Hematopoietic multipotent progenitor cell (in vitro differentiated cells): ENCODE results near the gene NHLRC4. TPM values are rescaled to one million over a fixed set of nuclear protein-coding genes. Genes with fewer than 3 reads are reported as not detected.

Source experiments
- DNase-seq, 3 donors: peaks; one replicate each; pipeline ENCODE4 v3.0.0-alpha.2; 2011 to 2015; ENCODE audit warnings: low read depth in 2 of 3, low spot score in 2 of 3
- total RNA-seq: library from RNA; depleted of rRNA; stranded (reverse); fragments of >200 nt; gene quantifications from one replicate; pipeline ENCODE4 v1.2.3, GENCODE V29; 2012

Gene NHLRC4
- total RNA-seq, 1 donor: 14.3 TPM

- no peak for DNase-seq
Measured at GRCh38 chr16:580946-581498, 14.2 kb downstream of the NHLRC4 start.

- no peak for DNase-seq
Measured at GRCh38 chr16:582218-582613, 15.4 kb downstream of the NHLRC4 start.

- no peak for DNase-seq
Measured at GRCh38 chr16:582614-583331, 16.0 kb downstream of the NHLRC4 start.

GRCh38 chr16:583470-583814 is 16.6 kb downstream of the NHLRC4 start:
- DNase-seq: no peak

- DNase-seq: no peak
Measured at GRCh38 chr16:583815-584591, 17.2 kb downstream of the NHLRC4 start.

DNA sequence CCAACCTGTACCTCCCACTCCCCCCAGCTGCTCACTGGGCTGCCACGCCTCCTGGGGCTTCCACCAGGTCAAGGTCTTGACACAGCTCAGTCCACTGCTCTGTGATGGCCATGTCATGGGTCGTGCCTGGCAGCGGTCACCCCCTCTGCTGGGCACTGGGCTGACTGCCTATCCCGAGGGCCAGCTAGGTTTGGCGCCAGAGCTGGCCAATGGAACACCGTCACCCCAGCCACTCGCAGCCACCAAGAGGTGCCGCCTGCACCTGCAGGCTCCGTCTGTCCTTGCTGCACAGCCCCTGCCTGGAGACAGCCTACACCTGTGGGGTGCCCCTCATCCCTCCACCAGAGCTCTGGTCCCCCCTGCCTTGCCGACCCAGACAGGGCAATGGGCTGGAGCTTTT is 18.5 kb downstream of the NHLRC4 start:
- no peak for DNase-seq

GRCh38 chr16:586047-586644 is 19.3 kb downstream of the NHLRC4 start:
- no peak for DNase-seq

DNA sequence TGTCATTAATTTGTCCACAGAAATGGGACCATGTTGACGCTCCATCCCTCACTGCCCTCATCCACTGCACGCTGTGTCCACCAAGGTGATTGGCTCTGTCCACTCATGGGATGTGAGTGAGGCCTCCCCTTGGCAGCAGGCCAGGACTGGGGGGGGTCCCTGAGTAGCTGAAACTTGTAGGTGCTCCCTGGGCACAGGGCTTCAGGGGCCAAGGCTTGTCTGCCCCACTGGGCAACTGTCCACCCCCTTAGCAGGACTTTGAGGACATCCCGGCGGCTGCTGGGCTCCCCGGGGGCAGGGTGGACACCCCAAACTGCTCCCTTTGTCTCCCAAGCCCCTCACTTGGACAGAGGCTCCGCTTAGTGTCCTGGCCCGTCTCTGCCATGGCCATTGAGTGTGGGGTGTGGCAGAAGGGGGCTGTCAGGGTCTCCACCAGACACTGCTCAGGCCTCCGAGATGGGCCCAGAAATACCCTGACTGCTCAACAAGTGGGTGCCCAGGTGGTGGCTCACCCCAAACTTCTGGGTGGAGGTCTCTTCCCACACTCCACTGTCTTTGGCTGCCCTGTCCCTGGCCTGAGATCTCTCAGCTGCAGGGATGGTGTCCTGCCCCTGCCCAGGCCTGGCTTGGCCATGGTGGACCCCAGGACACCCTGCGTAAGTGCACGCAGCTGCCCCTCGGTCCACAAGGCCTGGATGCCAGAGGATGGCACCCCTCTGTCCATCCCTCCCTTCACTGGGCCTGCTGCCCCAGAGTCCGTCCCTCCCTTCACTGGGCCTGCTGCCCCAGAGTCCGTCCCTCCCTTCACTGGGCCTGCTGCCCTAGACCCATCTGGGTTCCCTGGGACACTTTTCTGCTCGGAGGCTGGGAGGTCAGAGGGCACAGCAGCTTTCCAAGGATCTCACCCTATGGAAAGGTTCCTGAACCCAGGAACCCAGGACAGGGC is 20.1 kb downstream of the NHLRC4 start:
- no peak for DNase-seq

GRCh38 chr16:588639-588888 is 21.8 kb downstream of the NHLRC4 start:
- DNase-seq: peak in 2 of 3 donors; percentile 56 to 69

GRCh38 chr16:588889-589657 is 22.3 kb downstream of the NHLRC4 start:
- peak; percentile 96 to 97 (median 97) for DNase-seq

- peak; percentile 98 to 100 (median 99) for DNase-seq
Measured at GRCh38 chr16:589658-590187, 22.9 kb downstream of the NHLRC4 start, which contains the start of gene RAB40C. Gene RAB40C, plus strand, starts transcription at chr16:590066. Its CDS starts 226 bp downstream, at chr16:590292.

GRCh38 chr16:590188-590814 is 23.5 kb downstream of the NHLRC4 start:
- no peak for DNase-seq

DNA sequence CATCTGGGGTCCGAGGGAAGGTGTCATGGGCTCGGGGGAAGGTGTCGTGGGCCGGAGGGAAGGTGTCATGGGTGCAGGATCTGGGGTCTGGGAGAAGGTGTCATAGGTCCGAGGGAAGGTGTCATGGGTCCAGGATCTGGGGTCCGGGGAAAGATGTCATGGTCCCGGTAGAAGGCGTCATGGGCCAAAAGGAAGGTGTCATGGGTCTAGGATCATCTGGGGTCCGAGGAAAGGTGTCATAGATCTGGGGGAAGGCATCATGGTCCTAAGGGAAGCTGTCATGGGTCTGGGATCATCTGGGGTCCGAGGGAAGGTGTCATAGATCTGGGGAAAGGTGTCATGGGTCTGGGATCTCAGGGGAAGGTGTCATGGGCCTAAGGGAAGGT is 24.0 kb downstream of the NHLRC4 start:
- no peak for DNase-seq

GRCh38 chr16:591231-591630 is 24.4 kb downstream of the NHLRC4 start:
- no peak for DNase-seq

DNA sequence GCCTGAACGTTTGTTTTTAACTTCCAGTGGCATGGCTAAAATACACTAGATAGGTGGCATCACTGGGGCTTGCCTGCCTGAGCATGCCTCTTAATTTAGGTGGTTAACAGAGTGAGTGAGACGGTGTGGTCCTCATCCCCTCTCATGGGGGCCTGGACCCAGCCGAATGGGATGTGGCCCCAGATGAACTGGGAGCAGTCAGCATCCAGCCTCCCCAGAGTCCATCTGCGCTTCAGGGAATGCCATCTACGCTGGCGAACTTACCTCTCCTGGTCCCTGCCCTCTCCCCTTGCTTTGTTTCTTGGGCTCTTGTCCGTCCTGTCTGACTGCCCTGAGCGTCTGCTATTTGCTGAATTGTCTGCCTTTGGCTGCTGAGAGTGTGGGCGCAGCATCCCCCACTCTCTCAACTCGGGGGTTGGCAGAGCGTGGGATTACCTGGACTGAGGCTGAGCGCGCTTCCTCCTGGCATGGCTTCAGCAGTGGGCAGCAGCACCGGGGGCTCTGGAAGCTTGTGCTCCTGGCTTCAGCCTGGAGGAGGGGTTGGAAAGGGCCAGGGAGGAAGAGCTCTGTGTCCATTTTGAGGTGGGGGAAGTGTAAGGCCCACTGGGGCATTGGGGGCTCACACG is 25.2 kb downstream of the NHLRC4 start:
- no peak for DNase-seq

- no peak for DNase-seq
Measured at GRCh38 chr16:592518-593306, 25.9 kb downstream of the NHLRC4 start.

- no peak for DNase-seq
Measured at GRCh38 chr16:593406-593805, 26.6 kb downstream of the NHLRC4 start.

- DNase-seq: no peak
Measured at GRCh38 chr16:593807-594206, 27.0 kb downstream of the NHLRC4 start.
